Endodermal cell (in vitro differentiated cells): Measurements from ENCODE around the gene TFAP2D. TPM values are rescaled to one million over a fixed set of nuclear protein-coding genes. Genes with fewer than 3 reads are reported as not detected.

Experiments
- DNase-seq: peaks from one replicate; pipeline ENCODE4 v3.0.0-alpha.2; 2017
- H3K27ac ChIP-seq: 2 replicates; pipeline ENCODE4 v1.5.1; 2013; ENCODE audit warnings: mild to moderate bottlenecking, low read depth, low read length, moderate library complexity
- H3K27me3 ChIP-seq: 2 replicates; pipeline ENCODE4 v1.6.1; 2013; ENCODE audit warnings: mild to moderate bottlenecking, low read length, moderate library complexity; ENCODE audit not compliant: insufficient read depth, control insufficient read depth, poor library complexity, severe bottlenecking
- H3K36me3 ChIP-seq: 2 replicates; pipeline ENCODE4 v1.7.0; 2013; ENCODE audit warnings: mild to moderate bottlenecking, low read length, moderate library complexity; ENCODE audit not compliant: control insufficient read depth, insufficient read depth
- H3K4me1 ChIP-seq: one replicate; pipeline ENCODE4 v1.7.0; 2013; ENCODE audit warnings: low read length; ENCODE audit not compliant: control insufficient read depth, insufficient read depth
- H3K4me3 ChIP-seq: 2 replicates; pipeline ENCODE4 v1.5.1; 2013; ENCODE audit warnings: mild to moderate bottlenecking, low read length, moderate library complexity
- H3K9ac ChIP-seq: 2 replicates; pipeline ENCODE4 v1.6.1; 2013; ENCODE audit warnings: mild to moderate bottlenecking, low read length, moderate library complexity; ENCODE audit not compliant: poor library complexity, severe bottlenecking; ENCODE audit errors: extremely low read depth
- H3K9me3 ChIP-seq: 2 replicates; pipeline ENCODE4 v1.6.1; 2013; ENCODE audit warnings: mild to moderate bottlenecking, low read length, moderate library complexity; ENCODE audit not compliant: control insufficient read depth
- H3K27ac Mint-ChIP-seq: 2 replicates; pipeline ENCODE4 v1.8.0; 2020; ENCODE audit warnings: mixed read lengths
- H3K27me3 Mint-ChIP-seq: 2 replicates; pipeline ENCODE4 v1.8.0; 2021; ENCODE audit warnings: mild to moderate bottlenecking, mixed read lengths; ENCODE audit not compliant: insufficient read depth
- H3K36me3 Mint-ChIP-seq: 2 replicates; pipeline ENCODE4 v1.8.0; 2020; ENCODE audit warnings: low read depth, mixed read lengths
- H3K4me1 Mint-ChIP-seq: 2 replicates; pipeline ENCODE4 v1.8.0; 2020; ENCODE audit warnings: mixed read lengths
- H3K4me3 Mint-ChIP-seq: 2 replicates; pipeline ENCODE4 v1.8.0; 2020; ENCODE audit warnings: mild to moderate bottlenecking, moderate library complexity, mixed read lengths
- H3K9me3 Mint-ChIP-seq: 2 replicates; pipeline ENCODE4 v1.8.0; 2020; ENCODE audit warnings: mild to moderate bottlenecking, mixed read lengths
- CTCF ChIP-seq: fragments of 200-600 bp; sonication (generic); conservative IDR thresholded peaks from 2 replicates; pipeline ENCODE4 v1.5.0; 2021; ENCODE audit warnings: antibody characterized with exemption, mild to moderate bottlenecking
- WGBS, 2 experiments: methylation state at CpG; one replicate each; pipeline versions ENCODE4 v1.1.5 to v1.1.7; 2013; ENCODE audit warnings: missing lambda C conversion rate in 2 of 2, mixed read lengths in 1 of 2; ENCODE audit not compliant: insufficient coverage in 1 of 2, insufficient read length in 1 of 2; 5-methylcytosine and 5-hydroxymethylcytosine counted together
- total RNA-seq, 2 donors: library from RNA; stranded (reverse); fragmentation: NEBNext Ultra II Directional in 1 of 2; extraction: Animal tissue kit (Norgen Biotek cat#: 25700) in 1 of 2; gene quantifications; 2 replicates in 1 of 2; 3 replicates in 1 of 2; pipeline ENCODE4 v1.2.1, GENCODE V29; 2021

Gene TFAP2D
- total RNA-seq, 2 donors from 2014 or later = not detected

GRCh38 chr6:50698546-50698945 is 14.8 kb upstream of the TFAP2D start:
- H3K27ac Mint-ChIP-seq = no peak overlapping the region
- TF ChIP-seq CTCF = no peak
- Histone ChIP-seq H3K27ac (no peak overlapping the region), H3K4me3 (no peak overlapping the region), H3K27me3 (peaks cover 64% of the 10 kb centered on the region), H3K9ac (no peak overlapping the region), H3K9me3 (no peaks in the 10 kb centered on the region), H3K36me3 (no peaks in the 10 kb centered on the region), H3K4me1 (no peaks in the 10 kb centered on the region)
- no peaks in the 10 kb centered on the region for H3K4me1 Mint-ChIP-seq
- no peak overlapping the region for H3K4me3 Mint-ChIP-seq
- no peaks in the 10 kb centered on the region for H3K9me3 Mint-ChIP-seq
- H3K27me3 Mint-ChIP-seq = peaks cover 73% of the 10 kb centered on the region
- no peak for DNase-seq
- H3K36me3 Mint-ChIP-seq = no peaks in the 10 kb centered on the region

- H3K27me3 ChIP-seq = peaks cover 61% of the 10 kb centered on the region
- H3K4me1 ChIP-seq = no peaks in the 10 kb centered on the region
- no peak overlapping the region for H3K4me3 Mint-ChIP-seq
- no peak overlapping the region for H3K4me3 ChIP-seq
- 36 to 86% methylated on average over 2 to 10 of the region's 11 CpGs for WGBS, 2 experiments
- H3K9ac ChIP-seq = no peak overlapping the region
- H3K9me3 Mint-ChIP-seq = no peaks in the 10 kb centered on the region
- H3K27ac ChIP-seq = no peak overlapping the region
- no peaks in the 10 kb centered on the region for H3K36me3 Mint-ChIP-seq
- TF ChIP-seq CTCF = no peak
- H3K36me3 ChIP-seq = no peaks in the 10 kb centered on the region
- H3K9me3 ChIP-seq = no peaks in the 10 kb centered on the region
- peaks cover 74% of the 10 kb centered on the region for H3K27me3 Mint-ChIP-seq
- no peak overlapping the region for H3K27ac Mint-ChIP-seq
- no peaks in the 10 kb centered on the region for H3K4me1 Mint-ChIP-seq
- DNase-seq = peak; percentile 80
Observed at GRCh38 chr6:50699051-50699775, 14.1 kb upstream of the TFAP2D start.

- Histone ChIP-seq H3K9me3 (no peaks in the 10 kb centered on the region), H3K9ac (no peak overlapping the region), H3K36me3 (no peaks in the 10 kb centered on the region), H3K4me3 (no peak overlapping the region), H3K27me3 (peaks cover 94% of the 10 kb centered on the region), H3K27ac (no peak overlapping the region), H3K4me1 (no peaks in the 10 kb centered on the region)
- H3K27me3 Mint-ChIP-seq = peaks cover 100% of the 10 kb centered on the region
- no peak overlapping the region for H3K27ac Mint-ChIP-seq
- H3K36me3 Mint-ChIP-seq = no peaks in the 10 kb centered on the region
- TF ChIP-seq CTCF = no peak
- no peaks in the 10 kb centered on the region for H3K9me3 Mint-ChIP-seq
- 2 to 3% methylated on average over 11 to 23 of the region's 23 CpGs for WGBS, 2 experiments
- peak overlapping the region; percentile 42 for H3K4me3 Mint-ChIP-seq
- DNase-seq = peak; percentile 88
- peaks cover 6% of the 10 kb centered on the region for H3K4me1 Mint-ChIP-seq
Observed at GRCh38 chr6:50706575-50706974, 6.8 kb upstream of the TFAP2D start.
